ENCODE results near the gene CISH.

CISH gene

GRCh38 chr3:50615190-50615589, 3.6 kb upstream of the CISH start:
- DNase-seq (ENCODE audit: low read depth in 3 of 3, low spot score in 1 of 3) = no peak

DNA sequence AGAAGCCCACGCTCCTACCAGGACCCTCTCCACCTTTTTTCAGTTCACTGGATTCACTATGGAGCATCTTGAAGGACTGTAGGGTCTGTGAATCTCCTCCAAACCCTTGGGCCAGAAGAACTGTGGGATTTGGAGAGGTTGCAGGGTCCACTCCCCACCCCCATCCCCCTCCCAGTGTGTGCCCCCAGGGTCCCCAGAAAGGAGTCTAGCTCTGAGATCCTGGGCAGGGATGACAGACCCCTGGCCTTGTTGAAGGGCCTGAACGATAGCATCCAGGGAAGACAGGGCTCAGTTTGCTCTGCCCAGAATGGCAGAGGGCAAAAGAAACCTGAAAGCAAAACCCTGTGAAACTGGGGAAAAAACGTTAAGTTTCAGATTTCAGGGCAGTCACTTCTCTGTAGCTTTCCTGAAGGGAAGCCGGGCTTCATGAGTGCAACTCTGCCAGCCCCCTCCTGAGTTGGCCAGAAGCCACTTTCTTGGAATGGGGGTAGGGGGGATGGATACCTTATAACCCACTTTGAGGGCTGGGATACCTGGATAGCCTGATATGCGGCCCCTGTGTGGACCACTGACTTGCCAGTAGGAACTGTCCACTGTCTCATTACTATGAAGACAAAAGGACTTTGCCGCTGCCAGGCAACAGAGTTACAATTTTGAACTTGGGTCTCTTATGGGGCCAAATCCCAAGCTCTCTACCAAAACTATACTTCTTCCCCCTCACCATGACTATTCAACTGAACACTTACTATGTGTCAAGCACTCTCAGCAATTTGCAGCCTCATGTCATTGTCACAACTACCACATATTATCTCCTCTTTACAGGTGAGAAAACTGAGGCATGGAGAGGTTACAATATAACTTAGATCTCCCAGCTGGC, 1.6 kb upstream of the CISH start:
- DNase-seq (ENCODE audit: low read depth in 3 of 3, low spot score in 1 of 3) = no peak

DNA sequence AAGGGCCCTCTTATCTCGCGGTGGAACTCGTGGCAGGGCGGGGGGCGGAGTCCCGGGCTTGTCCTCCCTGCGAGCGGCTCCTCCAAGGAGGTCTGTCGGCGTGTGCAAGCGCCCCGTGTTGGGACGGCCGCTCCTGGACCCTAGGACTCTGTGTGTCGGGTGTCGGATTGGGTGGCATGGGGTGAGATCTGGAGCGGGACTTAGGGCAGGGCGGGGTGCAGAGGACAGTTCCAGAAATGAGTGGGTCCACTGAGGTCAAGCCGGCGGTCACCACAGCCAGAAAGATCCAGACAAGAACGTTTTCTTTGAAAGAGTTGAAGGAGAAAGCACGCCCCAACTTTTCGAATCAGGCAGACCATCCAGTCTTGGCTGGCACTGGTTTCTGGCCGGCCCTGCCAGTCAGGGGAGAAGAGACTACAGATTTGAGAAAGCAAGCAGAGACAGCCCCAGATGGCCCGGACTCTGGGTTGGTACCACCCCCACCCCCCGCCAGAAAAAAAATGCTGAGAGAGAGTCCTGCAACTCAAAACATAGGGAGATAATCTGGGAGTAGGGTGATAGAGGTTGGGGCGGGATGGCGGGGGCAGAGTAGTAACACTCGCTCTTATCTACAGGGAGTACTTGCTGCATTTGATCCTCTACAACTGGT, 784 bp upstream of the CISH start:
- DNase-seq (ENCODE audit: low read depth in 3 of 3, low spot score in 1 of 3) = no peak

DNA sequence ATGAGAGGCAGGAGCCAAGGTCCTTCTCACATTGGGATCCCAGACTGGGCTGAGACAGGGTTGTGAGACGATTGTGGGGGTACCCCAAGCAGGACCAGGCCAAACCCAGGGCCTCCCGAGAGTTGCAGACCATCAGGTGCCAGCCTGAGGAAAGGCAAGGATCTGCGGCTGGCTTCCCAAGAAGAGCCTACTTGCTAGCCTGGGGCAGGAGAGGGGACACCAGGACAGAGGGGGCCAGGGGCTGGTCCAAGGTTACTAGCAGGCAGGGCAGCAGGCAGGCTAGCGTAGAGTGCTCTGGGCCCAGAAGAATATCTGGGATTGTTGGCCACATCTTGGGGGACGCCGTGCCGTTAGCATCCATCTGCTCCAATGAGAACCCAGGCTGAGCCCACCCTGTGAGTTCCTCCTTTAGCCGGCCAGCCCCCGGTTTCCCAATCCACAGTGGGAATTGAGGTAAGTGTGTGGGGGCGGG, 546 bp downstream of the CISH start:
- no peak for DNase-seq (ENCODE audit: low read depth in 3 of 3, low spot score in 1 of 3)

DNA sequence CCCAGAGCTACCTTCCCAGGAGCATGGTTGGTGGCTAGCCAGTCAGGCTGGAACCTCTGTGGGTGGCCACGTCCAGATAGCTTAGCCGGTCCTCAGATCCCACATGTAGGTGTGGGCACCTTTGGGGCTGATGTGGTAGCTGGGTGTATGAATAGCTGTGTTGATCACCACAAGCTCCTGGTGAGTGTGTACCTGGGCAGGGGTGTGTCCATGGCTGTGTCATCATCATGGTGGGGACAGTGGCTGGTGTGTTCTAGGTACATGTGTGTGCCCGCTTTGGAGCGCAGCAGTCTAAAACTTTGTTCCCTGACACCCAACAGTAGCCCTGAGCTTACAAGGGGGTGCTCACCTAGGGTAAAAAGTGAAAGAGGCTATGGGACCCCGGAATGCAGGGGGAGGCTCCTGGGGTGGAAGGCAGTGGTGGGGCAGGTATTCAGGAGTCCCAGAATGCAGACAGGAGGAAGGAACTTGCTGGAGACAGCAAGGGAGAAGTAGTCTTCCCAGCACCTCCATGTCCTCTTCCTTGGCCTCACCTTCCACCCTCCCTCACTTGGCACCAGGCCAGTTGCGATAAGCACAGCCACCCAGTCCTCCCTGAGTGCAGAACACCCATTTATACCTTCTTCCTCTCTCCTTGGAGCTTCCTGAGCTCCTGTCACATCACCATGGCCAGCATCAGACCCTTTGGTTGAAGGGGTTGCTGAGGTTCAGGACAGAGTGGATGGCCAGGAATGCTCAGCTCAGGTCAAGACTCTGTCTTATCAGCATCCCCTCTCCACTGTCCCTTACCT, 1.2 kb downstream of the CISH start:
- no peak for DNase-seq (ENCODE audit: low read depth in 3 of 3, low spot score in 1 of 3)

DNA sequence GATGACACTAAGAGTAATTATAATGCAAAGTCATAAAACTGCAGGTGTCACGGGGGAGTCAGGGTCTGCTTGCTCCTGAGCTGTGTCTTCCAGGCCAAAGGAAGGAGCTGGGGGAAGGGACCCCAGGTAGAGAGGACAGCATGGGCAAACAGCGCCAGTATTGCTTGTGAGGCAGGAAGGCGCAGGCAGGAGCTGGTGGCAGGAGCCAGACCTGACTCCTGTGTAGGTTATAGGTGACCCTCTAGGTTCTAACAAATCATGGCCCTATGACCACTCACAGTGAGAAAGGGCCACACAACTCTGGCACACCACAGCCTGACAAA, 1.9 kb downstream of the CISH start:
- no peak for DNase-seq (ENCODE audit: low read depth in 3 of 3, low spot score in 1 of 3)

DNA sequence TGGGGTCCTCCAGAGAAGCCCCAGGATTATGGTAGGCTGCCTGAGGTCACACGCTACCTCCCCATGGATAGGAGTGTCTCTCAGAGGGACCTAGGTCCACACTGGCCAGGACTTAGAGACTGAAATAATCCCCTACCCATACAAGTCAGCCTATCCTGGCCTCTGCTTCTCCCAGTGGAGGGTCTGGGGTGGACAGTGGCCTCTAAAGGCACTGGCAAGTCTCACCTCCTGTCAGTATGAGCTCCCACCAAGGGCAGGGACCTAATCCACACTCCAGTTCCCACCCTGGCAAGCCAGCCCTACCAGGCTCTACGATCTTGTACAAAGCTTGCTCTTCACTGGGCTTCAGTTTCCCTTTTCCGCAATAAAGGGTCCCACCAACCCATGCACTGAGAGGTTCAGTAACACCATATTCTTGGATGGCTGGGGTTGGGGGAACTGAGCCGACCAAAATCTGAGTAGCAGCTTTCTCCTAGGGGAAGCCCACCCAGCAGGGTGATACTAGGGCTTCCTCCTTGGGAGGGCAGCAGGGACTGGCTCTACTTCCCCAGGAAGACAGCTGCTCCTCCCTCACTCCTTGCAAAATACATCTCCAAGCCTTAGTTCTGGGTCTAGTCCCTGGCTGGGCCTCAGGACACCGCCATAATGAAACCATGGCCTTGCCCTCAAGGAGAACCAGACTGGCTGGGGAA, 2.4 kb downstream of the CISH start:
- DNase-seq (ENCODE audit: low read depth in 3 of 3, low spot score in 1 of 3) = no peak

DNA sequence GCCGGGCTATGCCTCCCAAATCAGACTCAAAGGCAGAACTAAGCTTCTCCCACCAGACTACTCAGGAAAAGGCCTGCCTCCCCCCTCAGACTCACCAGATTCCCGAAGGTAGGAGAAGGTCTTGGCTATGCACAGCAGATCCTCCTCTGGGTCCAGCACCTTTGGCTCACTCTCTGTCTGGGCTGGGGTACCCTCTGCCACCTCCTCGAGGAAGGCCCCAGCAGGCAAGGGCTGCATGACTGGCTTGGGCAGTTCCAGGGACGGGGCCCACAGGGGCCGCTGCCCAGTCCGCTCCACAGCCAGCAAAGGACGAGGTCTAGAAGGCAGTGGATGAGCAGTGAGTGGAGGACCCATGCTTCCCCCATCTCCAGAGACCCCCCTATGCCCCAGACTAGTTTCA, 3.3 kb downstream of the CISH start:
- DNase-seq (ENCODE audit: low read depth in 3 of 3, low spot score in 1 of 3) = no peak

- DNase-seq (ENCODE audit: low read depth in 3 of 3, low spot score in 1 of 3) = no peak
Measured at GRCh38 chr3:50607271-50608091, 4.1 kb downstream of the CISH start.

- no peak for DNase-seq (ENCODE audit: low read depth in 3 of 3, low spot score in 1 of 3)
Measured at GRCh38 chr3:50606596-50606995, 5.0 kb downstream of the CISH start.

- DNase-seq (ENCODE audit: low read depth in 3 of 3, low spot score in 1 of 3) = no peak
Measured at GRCh38 chr3:50605901-50606326, 5.7 kb downstream of the CISH start.

DNA sequence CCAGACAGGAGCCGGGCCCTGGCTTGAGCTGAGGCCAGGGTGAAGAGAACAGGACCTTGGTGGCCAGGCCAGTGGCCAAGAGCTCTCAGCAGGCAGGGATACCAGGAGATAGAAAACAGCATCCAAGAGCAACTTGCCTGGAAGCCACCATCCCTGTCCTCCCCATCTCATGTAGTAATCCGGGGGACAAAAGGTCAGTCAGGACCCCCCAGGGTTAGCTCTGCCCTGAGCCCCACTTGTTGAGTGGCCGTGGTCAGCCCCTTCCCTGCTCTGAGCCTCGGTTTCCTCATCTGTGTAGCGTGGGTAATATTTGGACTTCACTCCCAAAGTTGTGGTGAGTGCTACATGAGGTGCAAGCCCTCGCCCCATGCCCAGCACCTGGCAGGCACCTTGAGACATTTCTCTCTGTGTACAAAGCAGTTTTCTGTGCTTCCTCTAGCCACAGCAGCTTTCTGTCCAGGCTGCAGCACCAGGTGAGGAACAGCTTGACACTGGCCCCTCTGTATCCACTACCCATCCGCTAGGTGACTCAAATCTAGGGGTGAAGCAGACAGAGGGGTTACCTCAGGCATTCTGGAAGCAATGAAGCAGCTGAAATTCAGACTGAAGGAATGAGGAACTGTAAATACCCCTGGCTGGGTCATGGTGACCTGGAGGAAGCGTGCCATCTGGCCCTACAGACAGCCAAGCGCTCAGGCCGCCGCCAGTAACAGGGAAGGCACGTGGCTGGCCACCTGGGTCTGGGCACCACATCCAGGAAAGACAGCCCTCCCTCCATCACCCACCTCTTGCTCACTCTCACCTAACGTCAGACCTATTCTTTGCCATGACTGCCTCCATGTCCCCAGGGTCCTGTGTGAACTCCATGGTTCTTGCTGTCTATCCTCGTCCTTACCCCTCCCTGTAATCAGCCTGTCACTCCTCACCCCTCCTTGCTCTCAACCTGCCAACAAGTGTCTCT, 6.7 kb downstream of the CISH start:
- no peak for DNase-seq (ENCODE audit: low read depth in 3 of 3, low spot score in 1 of 3)

DNA sequence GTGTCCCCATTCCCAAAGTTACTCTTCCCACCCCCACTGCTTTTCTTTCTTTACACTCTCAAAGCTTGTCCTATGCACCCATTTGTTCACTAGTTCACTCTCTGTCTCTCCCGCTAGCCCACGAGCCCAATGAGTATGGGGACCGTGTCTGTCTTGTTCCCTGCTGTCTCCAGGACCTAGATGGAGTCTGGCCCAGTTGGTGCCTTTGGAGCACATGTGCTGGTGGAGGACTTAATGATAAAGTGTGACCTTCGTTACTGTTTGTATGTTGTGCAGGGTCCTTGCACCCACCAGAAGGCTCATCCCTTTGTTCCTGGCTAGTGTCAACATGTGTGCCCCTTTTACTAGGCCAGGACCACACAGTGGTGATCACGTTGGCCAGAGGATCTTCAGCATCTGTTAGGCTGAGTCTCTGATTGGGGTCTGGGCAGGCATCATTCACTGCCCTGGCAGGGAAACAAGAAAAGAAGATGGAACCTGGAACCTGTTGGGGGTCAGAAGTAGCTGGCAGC, 7.4 kb downstream of the CISH start:
- DNase-seq (ENCODE audit: low read depth in 3 of 3, low spot score in 1 of 3) = no peak

- DNase-seq (ENCODE audit: low read depth in 3 of 3, low spot score in 1 of 3) = no peak
Measured at GRCh38 chr3:50603261-50604109, 8.1 kb downstream of the CISH start.

- DNase-seq (ENCODE audit: low read depth in 3 of 3, low spot score in 1 of 3) = no peak
Measured at GRCh38 chr3:50602595-50603191, 8.9 kb downstream of the CISH start.

- DNase-seq (ENCODE audit: low read depth in 3 of 3, low spot score in 1 of 3) = peak in 1 of 3 donors; percentile 78
Measured at GRCh38 chr3:50600841-50601591, 10.6 kb downstream of the CISH start.

GRCh38 chr3:50600141-50600753, 11.3 kb downstream of the CISH start:
- no peak for DNase-seq (ENCODE audit: low read depth in 3 of 3, low spot score in 1 of 3)

Measured in stimulated activated CD4-positive, alpha-beta T cell treated with anti-CD3 and anti-CD28 coated beads, TNF-alpha, amount 100 ng/mL, for 1 hour (primary cell).